Stimulated activated CD8-positive, alpha-beta memory T cell treated with anti-CD3 and anti-CD28 coated beads, Interleukin-4, amount 100 ng/mL, for 1 hour (primary cell): ENCODE measurements around the gene DLL3.

Source experiments
- DNase-seq, 2 donors: peaks; one replicate each; pipeline ENCODE4 v3.0.0-alpha.2; 2020; ENCODE audit warnings: low read depth in 2 of 2, low spot score in 1 of 2

Gene DLL3

DNA sequence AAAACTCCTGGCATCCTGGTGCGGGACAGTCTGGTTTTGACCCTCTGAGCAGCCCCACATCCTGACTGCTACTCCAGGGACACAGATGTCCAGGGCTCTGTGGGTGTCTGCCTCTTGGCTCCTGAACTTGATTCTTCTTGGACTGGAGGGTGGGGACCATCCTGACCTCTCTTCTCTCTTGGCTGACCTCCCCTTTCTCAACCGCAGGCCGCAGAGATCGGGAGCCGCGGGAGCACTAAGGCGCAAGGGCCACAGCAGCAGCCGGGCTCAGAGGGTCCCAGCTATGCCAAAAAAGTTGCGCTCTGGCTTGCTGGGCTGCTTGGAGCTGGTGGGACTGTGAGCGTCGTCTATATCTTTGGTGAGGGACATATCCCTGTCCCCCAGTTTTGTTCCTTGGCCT is 17.1 kb upstream of the DLL3 start:
- no peak for DNase-seq

DNA sequence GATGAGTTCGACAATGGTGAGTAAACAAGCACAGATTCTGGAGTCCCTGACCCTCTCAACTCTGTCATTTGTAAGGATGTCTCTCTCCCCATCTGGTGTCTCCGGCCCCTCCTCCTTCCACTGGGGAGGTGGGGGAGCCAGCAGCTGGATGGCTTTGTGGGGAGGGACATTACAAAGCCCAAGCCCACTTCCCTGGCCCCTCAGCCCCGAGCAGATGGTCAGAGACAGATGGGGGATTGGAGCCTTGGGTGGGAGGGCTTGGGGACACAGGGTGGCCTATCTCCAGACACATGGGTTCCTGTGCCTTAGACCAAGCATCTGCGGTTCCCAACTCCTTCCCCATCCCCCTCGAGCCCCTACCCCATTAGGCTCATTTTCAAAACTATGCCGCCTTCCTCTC is 15.6 kb upstream of the DLL3 start:
- DNase-seq: no peak

DNA sequence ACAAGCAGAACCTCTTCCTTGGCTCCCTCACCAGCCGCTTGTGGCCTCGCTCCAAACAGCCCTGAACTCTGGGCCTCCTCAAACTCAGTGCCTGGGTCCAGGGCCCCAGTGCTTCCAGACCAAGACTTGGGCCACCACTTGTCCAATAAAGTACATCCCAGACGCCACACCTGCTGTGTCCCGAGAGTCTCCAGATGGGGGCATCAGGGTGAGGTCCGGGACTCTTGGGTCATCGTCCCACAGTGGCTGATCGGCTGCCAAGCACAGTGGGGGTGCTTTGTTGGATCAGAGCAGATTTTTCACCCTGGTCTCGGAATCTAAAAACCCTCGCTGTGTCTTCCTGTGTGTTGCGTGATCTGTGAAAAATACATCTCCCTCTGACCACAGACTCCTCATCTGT is 9.0 kb upstream of the DLL3 start:
- DNase-seq: no peak

DNA sequence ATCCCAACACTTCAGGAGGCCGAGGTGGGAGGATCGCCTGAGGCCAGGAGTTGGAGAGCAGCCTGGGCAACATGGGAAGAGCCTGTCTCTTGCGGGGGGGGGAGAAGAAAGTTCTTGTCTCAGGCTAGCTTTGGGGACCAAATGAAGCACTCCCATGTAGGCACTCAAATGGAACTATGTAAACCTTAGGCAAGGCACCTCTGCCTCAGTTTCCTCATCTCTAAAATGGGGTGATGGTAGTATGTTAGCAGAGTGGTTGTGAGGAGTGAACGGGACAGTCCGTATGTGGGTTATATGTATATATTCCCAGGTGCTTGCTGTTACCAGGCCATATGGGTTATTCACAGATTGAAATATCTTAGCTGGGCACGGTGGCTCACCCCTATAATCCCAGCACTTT is 6.5 kb upstream of the DLL3 start:
- no peak for DNase-seq

DNA sequence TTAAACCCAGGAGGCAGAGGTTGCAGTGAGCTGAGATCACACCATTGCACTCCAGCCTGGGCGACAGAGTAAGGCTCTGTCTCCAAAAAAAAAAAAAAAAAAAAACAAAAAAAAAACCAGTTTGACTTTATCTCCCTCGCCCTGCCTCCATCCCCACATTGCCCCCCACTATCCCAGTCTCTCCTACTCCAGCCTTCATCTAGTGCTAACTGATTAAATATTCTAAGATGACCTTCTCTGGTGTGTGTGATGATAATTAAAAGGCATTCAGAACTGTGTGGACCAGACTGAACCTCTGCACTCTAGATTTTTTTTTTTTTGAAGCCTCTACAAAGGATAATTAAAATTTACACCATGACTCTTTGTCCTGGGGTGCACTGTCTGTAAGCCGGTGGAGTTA is 6.0 kb upstream of the DLL3 start:
- no peak for DNase-seq

DNA sequence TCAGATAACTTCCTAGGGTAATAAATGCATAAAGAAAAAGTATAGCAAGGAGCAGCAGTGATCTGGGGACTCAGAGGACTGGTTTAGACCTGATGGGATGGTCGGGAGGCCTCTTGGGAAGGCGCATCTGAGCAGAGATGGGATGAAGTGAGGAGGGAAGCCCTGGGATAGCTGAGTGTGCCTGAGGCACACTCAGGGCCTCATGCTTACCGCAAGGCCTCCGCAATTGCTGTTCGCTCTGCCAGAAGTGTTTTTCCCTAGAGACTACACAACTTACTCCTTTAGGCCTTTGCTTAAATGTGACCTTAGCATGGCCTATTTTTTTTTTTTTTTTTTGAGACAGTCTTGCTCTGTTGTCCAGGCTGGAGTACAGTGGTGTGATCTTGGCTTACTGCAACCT is 4.1 kb upstream of the DLL3 start:
- no peak for DNase-seq

DNA sequence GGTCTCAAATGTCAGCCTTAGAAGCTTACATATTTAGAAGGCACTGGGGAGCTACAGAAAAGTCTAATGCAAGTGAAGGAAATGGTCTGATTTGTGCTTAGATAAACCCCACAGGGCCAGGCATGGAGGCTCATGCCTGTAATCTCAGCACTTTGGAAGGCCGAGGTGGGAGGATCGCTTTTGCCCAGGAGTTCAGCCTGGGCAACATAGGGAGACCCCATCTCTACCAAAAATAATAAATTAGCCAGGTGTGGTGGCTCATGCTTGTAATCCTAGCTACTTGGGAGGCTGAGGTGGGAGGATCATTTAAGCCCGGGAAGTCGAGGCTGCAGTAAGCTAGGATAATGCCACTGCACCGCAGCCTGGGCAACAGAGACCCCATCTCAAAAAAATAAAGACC is 2.7 kb upstream of the DLL3 start:
- DNase-seq: no peak

DNA sequence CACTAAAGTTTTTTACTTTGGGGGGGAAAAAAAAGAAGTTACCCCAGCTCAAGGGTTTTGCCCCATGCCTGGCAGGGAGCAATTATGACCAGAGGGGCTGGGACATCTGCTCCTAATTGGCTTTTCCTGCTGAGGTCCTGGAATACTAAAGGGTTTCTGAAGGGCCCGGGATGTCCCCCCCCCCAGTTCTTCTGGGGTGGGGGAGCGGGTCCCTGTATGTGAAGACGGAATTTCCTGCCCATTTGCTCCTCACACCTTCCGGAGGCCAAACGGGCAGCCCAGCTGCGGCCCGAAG is 1.1 kb upstream of the DLL3 start:
- no peak for DNase-seq

DNA sequence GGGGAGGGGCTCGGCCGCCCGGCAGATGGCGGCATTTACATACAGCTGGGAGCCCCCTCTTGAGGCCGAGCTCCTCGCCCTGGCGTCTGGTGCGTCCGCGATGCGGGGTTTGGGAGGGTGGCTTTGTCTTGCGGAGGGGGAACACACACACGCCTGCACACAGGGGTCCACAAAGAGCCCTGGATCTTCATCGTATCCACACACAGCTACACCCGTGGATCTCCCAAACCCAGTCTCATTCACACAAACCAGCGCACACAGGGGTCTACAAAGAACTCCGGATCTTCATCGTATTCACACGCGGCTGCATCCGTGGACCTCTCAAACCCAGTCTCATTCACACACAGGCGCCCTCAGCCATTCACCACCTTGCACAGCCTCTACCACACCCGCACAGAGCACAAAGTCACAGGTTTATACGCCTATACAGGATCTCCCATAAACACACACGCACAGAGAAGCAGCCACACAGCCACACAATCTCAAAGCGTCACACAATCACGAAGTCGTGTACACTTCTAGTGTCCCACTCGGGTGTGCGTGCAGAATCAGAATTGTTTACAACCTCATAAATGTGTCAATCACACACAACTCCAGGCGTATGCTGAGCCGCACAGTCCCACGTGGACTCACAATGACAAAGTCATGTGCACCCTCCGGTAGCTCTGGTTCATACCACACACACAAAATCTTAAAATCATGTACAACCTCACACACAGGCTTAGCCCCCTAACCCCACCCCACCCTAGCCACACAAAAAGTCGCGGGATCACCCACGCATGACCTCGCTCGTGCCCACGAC is 550 bp upstream of the DLL3 start:
- DNase-seq: no peak

DNA sequence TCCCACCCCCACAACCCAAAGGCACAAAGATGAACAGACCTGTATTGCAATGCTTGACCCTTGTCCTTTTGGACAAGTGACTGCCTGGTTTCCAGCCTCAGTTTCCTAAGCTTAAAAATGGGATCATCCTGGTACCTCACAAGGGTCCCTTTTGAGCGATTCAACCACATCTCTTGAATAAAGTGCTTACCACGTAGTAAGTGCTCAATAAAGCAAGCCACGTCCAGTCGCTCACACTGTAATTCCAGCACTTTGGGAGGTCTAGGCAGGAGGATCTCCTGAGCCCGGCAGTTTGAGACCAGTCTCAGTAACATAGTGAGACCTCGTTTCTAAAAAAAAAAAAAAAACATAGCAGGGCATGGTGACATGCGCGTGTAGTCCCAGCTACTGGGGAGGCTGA is 1.2 kb downstream of the DLL3 start:
- no peak for DNase-seq

DNA sequence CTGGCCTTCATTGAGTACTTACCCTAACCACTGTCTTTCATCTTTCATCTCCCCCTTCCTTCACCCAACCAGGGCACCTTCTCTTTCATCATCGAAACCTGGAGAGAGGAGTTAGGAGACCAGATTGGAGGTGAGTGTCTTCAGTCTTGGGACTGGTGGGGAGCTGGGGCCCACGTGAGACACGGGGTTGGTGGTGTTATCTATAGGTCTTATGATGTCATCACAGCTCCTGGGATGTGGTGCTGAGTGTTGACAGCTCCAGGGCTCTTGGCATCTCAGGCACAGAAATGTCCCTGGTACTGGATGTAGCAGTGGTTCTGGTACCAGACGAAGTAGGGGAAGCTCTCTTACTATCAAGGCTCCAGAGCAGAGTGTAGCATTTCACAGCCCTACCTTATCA is 1.8 kb downstream of the DLL3 start:
- DNase-seq: no peak

DNA sequence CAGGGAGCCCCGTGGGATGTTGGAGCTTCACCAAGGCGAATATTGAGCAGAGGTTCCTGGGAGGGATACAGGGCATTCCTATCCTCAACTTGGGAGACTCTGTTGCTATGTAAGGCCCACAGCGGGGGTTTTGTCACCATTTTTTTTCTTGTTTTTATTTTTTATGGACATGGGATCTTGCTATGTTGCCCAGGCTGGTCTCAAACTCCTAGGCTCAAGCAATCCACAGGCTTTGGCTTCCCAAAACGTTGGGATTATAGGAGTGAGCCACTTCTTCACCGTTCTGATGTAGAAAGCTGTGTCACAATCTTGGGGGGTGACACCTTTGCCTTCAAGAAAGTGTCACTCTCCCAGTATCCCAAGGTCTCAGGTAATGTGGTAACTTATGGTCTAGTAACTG is 2.6 kb downstream of the DLL3 start:
- no peak for DNase-seq

DNA sequence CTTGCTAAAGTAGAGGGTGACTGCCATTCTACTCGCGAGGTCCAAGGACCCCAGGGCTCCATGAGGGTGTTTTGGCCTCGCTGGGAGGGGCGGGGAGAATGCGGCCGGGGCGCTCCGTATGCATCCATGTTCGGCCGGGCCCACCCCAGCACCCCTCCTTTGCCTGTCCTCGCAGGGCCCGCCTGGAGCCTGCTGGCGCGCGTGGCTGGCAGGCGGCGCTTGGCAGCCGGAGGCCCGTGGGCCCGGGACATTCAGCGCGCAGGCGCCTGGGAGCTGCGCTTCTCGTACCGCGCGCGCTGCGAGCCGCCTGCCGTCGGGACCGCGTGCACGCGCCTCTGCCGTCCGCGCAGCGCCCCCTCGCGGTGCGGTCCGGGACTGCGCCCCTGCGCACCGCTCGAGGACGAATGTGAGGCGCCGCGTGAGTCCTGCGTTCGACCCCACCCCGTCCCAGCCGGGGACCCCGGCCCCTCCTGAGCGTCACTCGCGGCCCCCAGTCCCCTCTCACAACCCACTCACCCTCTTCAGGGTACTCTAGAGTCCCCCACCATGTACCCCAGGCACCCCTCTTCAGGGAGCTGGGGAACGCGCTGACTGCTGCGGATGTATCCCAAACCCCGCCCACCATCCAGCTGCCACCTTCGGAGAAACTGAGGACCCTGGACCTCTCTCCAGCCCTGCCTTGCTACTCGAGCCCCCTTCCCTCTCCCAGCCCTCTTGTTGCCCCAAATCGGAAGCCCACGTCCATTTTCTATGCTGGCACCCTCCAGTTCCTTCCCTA is 4.1 kb downstream of the DLL3 start:
- DNase-seq: peak in 1 of 2 donors; percentile 50

DNA sequence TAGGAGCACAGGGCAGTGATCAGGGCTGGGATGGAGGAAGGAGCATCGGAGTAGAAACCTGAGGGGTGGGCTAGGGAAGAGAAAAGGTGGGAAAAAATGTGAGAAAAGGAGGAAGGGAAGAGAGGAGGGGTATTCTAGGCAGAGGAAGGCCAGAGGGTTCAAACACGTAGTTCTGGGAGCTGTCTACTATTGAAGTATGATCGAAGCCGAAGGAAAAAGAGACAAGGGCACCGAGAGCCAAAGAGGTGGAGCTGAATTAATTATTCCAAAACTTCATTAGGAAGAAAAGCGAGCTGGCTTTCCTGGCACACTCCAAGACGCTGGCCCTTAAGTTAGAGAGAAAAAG is 7.8 kb downstream of the DLL3 start:
- DNase-seq: no peak

DNA sequence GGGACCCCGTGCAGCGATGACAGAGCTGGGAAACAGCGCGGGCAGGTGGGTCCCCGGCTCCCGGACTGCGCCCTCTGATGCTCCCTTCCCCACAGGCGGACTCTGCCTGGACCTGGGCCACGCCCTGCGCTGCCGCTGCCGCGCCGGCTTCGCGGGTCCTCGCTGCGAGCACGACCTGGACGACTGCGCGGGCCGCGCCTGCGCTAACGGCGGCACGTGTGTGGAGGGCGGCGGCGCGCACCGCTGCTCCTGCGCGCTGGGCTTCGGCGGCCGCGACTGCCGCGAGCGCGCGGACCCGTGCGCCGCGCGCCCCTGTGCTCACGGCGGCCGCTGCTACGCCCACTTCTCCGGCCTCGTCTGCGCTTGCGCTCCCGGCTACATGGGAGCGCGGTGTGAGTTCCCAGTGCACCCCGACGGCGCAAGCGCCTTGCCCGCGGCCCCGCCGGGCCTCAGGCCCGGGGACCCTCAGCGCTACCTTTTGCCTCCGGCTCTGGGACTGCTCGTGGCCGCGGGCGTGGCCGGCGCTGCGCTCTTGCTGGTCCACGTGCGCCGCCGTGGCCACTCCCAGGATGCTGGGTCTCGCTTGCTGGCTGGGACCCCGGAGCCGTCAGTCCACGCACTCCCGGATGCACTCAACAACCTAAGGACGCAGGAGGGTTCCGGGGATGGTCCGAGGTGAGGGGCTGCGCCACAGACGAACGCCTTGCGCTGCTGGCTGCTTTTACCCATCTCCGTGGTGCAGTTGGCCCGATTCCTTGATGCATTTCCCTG is 8.4 kb downstream of the DLL3 start:
- no peak for DNase-seq

DNA sequence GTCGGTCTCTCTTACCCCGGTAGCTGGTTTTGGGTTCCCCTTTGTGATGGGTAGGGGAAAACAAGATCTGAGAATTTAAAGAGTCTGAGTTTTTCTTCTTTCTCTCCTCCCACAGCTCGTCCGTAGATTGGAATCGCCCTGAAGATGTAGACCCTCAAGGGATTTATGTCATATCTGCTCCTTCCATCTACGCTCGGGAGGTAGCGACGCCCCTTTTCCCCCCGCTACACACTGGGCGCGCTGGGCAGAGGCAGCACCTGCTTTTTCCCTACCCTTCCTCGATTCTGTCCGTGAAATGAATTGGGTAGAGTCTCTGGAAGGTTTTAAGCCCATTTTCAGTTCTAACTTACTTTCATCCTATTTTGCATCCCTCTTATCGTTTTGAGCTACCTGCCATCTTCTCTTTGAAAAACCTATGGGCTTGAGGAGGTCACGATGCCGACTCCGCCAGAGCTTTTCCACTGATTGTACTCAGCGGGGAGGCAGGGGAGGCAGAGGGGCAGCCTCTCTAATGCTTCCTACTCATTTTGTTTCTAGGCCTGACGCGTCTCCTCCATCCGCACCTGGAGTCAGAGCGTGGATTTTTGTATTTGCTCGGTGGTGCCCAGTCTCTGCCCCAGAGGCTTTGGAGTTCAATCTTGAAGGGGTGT is 9.1 kb downstream of the DLL3 start:
- DNase-seq: no peak

DNA sequence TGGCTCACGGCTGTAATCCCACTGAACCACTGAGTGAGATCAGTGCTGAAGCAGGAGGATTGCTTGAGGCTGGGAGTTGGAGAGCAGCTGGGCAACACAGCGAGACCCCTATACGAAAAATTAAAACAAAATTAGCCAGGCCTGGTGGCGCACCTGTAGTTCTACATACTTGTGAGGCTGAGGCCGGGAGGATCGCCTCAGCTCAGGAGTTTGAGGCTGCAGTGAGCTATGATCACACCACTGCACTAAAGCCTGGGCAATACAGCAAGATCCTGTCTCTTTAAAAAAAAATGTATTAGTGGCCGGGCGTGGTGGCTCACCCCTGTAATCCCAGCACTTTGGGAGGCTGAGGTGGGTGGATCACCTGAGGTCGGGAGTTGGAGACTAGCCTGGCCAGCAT is 9.9 kb downstream of the DLL3 start:
- no peak for DNase-seq

DNA sequence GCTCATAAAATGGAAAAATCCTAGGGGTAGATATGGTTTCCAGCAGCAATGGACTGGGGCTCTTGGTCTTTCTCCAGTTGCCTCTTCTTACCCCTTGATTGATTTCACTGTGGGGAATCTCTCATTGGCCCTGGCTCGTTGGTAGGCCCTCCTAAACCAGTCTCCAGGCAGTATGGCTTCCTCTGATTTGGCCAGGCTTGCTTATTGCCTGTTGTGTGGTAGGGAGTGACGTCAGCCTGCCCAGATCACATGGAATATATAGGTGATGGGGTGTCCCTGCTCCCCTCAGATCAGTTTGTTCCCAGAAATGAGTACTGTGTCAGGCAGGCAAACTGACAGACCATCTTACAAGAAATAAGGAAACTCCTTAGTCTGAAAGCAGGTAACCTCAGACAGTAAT is 10.5 kb downstream of the DLL3 start:
- no peak for DNase-seq

DNA sequence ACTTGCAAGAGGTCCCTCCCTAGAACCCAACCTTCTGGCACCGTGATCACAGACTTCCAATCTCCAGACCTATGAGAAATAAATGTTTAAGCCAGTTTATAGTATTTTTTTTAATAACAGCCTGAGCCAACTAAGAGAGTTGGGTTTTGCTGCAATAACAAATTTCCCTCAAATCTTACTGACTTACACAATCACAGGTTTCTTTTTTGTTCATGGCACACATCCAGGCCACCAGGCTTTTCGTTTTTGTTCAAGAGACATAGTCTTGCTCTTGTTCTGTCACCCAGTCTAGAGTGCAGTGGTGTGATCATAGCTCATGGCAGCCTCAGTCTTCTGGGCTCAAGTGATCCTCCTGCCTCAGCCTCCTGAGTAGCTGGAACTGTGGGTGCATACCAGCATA is 14.2 kb downstream of the DLL3 start:
- DNase-seq: no peak

DNA sequence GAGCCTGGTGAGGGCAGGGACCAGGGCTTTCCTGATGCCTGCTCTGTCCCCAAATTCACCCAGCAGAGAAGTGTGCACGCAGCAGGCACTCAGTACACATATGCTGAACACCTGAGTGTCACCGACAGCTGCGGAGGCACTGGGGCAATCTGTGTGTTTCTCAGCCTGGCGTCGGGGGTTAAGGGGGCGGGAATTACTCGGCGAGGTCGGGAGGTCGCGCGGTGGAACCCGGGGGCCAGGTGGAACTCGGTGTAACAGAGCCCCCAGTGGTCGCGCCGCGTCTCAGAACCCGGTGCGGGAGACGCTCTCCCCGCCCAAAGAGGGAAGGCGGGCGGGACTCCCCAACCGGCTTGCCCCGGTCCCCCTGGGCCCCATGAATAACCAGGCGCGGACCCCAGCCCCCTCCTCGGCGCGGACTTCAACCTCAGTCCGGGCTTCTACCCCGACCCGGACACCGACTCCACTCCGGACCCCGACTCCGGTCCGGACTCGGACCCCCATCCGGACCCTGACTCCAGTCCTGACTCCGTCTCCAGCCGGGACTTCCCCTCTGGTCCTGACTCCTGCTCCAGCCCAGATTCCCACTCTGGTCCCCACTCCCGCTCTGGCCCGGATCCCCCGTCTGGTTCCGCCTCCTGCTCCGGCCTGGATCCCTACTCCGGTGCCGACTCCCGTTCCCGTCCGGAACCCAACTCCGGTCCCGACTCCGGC is 16.2 kb downstream of the DLL3 start, which contains the start of gene SELENOV:
Gene SELENOV, plus strand, starts transcription at position 300 of the 711 bp plus-strand sequence. Its CDS starts 74 bp downstream, at position 374.
- no peak for DNase-seq

DNA sequence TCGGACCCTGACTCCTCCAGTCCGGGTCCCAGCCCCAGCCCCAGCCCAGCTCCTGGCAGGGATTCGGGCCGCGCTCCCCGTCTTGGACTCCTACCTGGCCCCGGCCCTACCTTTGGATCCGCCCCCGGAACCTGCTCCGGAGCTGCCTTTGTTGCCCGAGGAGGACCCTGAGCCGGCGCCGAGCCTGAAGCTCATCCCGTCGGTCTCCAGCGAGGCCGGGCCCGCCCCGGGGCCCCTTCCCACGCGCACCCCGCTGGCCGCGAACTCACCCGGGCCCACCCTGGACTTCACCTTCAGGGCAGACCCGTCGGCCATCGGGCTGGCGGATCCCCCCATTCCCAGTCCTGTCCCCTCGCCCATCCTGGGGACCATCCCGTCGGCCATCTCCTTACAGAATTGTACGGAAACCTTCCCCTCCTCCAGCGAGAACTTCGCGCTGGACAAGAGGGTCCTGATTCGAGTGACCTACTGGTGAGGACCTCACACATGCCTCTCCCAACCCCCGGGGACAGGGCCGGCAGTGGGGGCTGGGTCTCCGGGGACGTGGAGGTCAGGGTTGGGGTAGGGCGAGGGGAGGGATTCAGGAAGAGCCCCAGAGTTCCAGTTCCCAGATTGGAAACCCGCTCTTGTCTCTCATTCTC is 16.9 kb downstream of the DLL3 start:
- no peak for DNase-seq
